ENCODE results near the gene NDE1. TPM values are rescaled to one million over a fixed set of nuclear protein-coding genes. Genes with fewer than 3 reads are reported as not detected.
"Not testable (repeated sequence)": the region's sequence is repeated elsewhere in the genome, so short reads cannot be mapped to it uniquely, and the experiment has no call there.

The NDE1 gene
- total RNA-seq, 1 donor from 2014 or later = 4.2 TPM

GRCh38 chr16:15650698-15651171, 690 bp downstream of the NDE1 start:
- DNase-seq = no peak

GRCh38 chr16:15652293-15653001, 2.4 kb downstream of the NDE1 start:
- no peak for DNase-seq

- no peak for DNase-seq
Measured at GRCh38 chr16:15653227-15653626, 3.2 kb downstream of the NDE1 start.

GRCh38 chr16:15654591-15654990, 4.5 kb downstream of the NDE1 start:
- DNase-seq = no peak

- not testable (repeated sequence) for DNase-seq
Measured at GRCh38 chr16:15655561-15655960, 5.5 kb downstream of the NDE1 start.

GRCh38 chr16:15658149-15658548, 8.1 kb downstream of the NDE1 start:
- no peak for DNase-seq

GRCh38 chr16:15658556-15658955, 8.5 kb downstream of the NDE1 start:
- no peak for DNase-seq

- no peak for DNase-seq
Measured at GRCh38 chr16:15660203-15660601, 10.2 kb downstream of the NDE1 start.

GRCh38 chr16:15665107-15665506, 15.1 kb downstream of the NDE1 start:
- DNase-seq = no peak

- no peak for DNase-seq
Measured at GRCh38 chr16:15667091-15667742, 17.2 kb downstream of the NDE1 start.

GRCh38 chr16:15671530-15672117, 21.6 kb downstream of the NDE1 start:
- DNase-seq = no peak

GRCh38 chr16:15672127-15672513, 22.1 kb downstream of the NDE1 start:
- DNase-seq = not testable (repeated sequence)

GRCh38 chr16:15672514-15673167, 22.6 kb downstream of the NDE1 start:
- DNase-seq = peak; percentile 71

GRCh38 chr16:15674571-15674970, 24.5 kb downstream of the NDE1 start:
- DNase-seq = no peak

- no peak for DNase-seq
Measured at GRCh38 chr16:15676506-15676905, 26.5 kb downstream of the NDE1 start.

- DNase-seq = no peak
Measured at GRCh38 chr16:15677447-15677846, 27.4 kb downstream of the NDE1 start.

GRCh38 chr16:15682105-15682570, 32.1 kb downstream of the NDE1 start:
- peak; percentile 22 for DNase-seq

GRCh38 chr16:15686287-15686686, 36.2 kb downstream of the NDE1 start:
- DNase-seq = no peak

- DNase-seq = no peak
Measured at GRCh38 chr16:15689290-15689689, 39.2 kb downstream of the NDE1 start.

- no peak for DNase-seq
Measured at GRCh38 chr16:15690296-15690695, 40.3 kb downstream of the NDE1 start.

GRCh38 chr16:15691046-15691445, 41.0 kb downstream of the NDE1 start:
- no peak for DNase-seq

- DNase-seq = not testable (repeated sequence)
Measured at GRCh38 chr16:15692508-15692907, 42.5 kb downstream of the NDE1 start.

- no peak for DNase-seq
Measured at GRCh38 chr16:15694499-15694898, 44.5 kb downstream of the NDE1 start.

Measured in occipital lobe (tissue), 2 donors.